Measurements from ENCODE around the gene R3HDM4.
A peak's percentile ranks its signal among the peaks of the same experiment; 100 is the strongest.

The R3HDM4 gene

DNA sequence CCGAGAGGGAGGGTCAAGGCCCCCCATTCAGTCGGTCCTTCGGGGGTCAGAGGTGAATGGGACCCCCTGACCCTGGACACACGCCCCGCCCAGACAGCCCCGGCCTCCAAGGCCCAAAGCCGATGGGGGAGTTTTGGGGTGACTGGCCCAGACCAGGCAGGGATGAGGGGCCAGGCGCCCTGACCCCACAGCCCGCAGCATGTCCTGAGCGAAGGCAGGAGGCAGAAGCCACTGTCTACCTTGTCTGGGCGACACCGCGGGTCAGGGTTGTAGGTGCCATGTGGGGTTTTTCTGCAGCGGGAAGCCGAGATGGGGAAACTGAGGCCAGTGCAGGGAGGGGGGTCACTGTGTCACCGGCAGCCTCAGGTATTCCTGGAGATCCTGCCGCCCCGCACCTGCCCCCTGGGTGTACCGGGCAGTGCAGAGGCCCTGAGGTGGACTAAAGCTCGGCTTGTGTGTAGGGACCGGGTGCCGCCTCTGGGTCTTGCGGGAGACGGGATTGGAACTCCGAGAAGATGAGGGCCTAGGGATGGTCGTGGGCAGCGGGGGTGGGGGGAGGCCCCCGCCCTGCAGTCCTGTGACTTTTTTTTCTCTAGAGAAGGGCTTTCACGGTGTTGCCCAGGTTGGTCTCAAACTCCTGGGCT lies 21.3 kb upstream of the R3HDM4 start:
- peaks cover 60% of the 10 kb centered on the region for H3K79me2 ChIP-seq (ENCODE audit: control insufficient read depth, insufficient read depth, low read length)
- H3K18ac ChIP-seq (ENCODE audit: low read length) = no peak overlapping the region
- peak overlapping the region; percentile 27 for H3K27ac ChIP-seq (ENCODE audit: low read depth, low read length)
- no peak overlapping the region for H2AK5ac ChIP-seq (ENCODE audit: low read length)
- no peak overlapping the region for H2BK5ac ChIP-seq (ENCODE audit: low read length)
- no peaks in the 10 kb centered on the region for H3K27me3 ChIP-seq (ENCODE audit: insufficient read depth, low read length, poor library complexity)
- H2BK120ac ChIP-seq (ENCODE audit: low read depth, low read length) = no peak overlapping the region
- no peak overlapping the region for H3K4ac ChIP-seq (ENCODE audit: low read depth, low read length)
- H4K5ac ChIP-seq (ENCODE audit: low read length) = no peak overlapping the region
- no peak overlapping the region for H2BK15ac ChIP-seq (replicated peaks; ENCODE audit: low read depth)
- no peak overlapping the region for H3K4me3 ChIP-seq (ENCODE audit: low read length)
- peaks cover 7% of the 10 kb centered on the region for H3K36me3 ChIP-seq (ENCODE audit: control insufficient read depth, insufficient read depth, low read length)
- H3K9ac ChIP-seq (ENCODE audit: low read length) = no peak overlapping the region
- no peak overlapping the region for H3K56ac ChIP-seq (ENCODE audit: low read length)
- peaks cover 6% of the 10 kb centered on the region for H3K79me1 ChIP-seq (ENCODE audit: low read length)
- no peak overlapping the region for H3K23ac ChIP-seq (ENCODE audit: low read length)
- WGBS (ENCODE audit: extremely low coverage, insufficient coverage, low lambda C conversion rate) = no CpG with 5 or more reads among the region's 29 CpGs
- DNase-seq = no peak
- no peak overlapping the region for H3K4me2 ChIP-seq (ENCODE audit: low read length)
- no peak overlapping the region for H4K8ac ChIP-seq (ENCODE audit: low read depth, low read length)
- H3K4me1 ChIP-seq (ENCODE audit: control insufficient read depth, low read depth, low read length) = no peaks in the 10 kb centered on the region

DNA sequence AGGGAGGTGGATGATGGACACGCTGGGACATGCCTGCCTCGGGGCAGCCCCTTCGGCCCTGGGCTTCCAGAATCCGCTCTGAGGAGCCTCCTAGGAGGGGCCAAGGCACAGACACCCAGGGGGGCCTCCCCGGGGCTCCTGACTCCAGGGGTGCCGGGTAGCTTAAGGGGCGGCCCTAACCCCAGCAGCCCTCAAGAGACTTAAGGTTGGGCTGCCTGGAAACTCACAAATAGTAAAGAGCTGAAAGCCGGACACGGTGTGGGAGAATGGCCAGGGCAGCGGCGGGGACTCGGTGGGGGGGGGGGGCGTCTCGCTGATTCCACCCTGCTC lies 20.5 kb upstream of the R3HDM4 start:
- DNase-seq = no peak
- WGBS (ENCODE audit: extremely low coverage, insufficient coverage, low lambda C conversion rate) = no CpG with 5 or more reads among the region's 14 CpGs
- no peak overlapping the region for H3K4me3 ChIP-seq (ENCODE audit: low read length)
- H2BK5ac ChIP-seq (ENCODE audit: low read length) = no peak overlapping the region
- H3K27me3 ChIP-seq (ENCODE audit: insufficient read depth, low read length, poor library complexity) = no peaks in the 10 kb centered on the region
- H2BK120ac ChIP-seq (ENCODE audit: low read depth, low read length) = no peak overlapping the region
- H3K79me1 ChIP-seq (ENCODE audit: low read length) = peaks cover 6% of the 10 kb centered on the region
- H3K4me1 ChIP-seq (ENCODE audit: control insufficient read depth, low read depth, low read length) = no peaks in the 10 kb centered on the region
- no peak overlapping the region for H2BK15ac ChIP-seq (replicated peaks; ENCODE audit: low read depth)
- H3K27ac ChIP-seq (ENCODE audit: low read depth, low read length) = peak overlapping the region; percentile 67
- no peak overlapping the region for H3K4me2 ChIP-seq (ENCODE audit: low read length)
- H3K23ac ChIP-seq (ENCODE audit: low read length) = no peak overlapping the region
- H3K9ac ChIP-seq (ENCODE audit: low read length) = no peak overlapping the region
- H3K4ac ChIP-seq (ENCODE audit: low read depth, low read length) = peak overlapping the region; percentile 2
- no peak overlapping the region for H4K8ac ChIP-seq (ENCODE audit: low read depth, low read length)
- H3K79me2 ChIP-seq (ENCODE audit: control insufficient read depth, insufficient read depth, low read length) = peaks cover 63% of the 10 kb centered on the region
- peak overlapping the region; percentile 45 for H3K18ac ChIP-seq (ENCODE audit: low read length)
- no peak overlapping the region for H4K5ac ChIP-seq (ENCODE audit: low read length)
- H3K36me3 ChIP-seq (ENCODE audit: control insufficient read depth, insufficient read depth, low read length) = peaks cover 8% of the 10 kb centered on the region
- no peak overlapping the region for H2AK5ac ChIP-seq (ENCODE audit: low read length)
- H3K56ac ChIP-seq (ENCODE audit: low read length) = no peak overlapping the region

- no CpG with 5 or more reads among the region's 54 CpGs for WGBS (ENCODE audit: extremely low coverage, insufficient coverage, low lambda C conversion rate)
Measured at GRCh38 chr19:932648-933552, 19.9 kb upstream of the R3HDM4 start.

DNA sequence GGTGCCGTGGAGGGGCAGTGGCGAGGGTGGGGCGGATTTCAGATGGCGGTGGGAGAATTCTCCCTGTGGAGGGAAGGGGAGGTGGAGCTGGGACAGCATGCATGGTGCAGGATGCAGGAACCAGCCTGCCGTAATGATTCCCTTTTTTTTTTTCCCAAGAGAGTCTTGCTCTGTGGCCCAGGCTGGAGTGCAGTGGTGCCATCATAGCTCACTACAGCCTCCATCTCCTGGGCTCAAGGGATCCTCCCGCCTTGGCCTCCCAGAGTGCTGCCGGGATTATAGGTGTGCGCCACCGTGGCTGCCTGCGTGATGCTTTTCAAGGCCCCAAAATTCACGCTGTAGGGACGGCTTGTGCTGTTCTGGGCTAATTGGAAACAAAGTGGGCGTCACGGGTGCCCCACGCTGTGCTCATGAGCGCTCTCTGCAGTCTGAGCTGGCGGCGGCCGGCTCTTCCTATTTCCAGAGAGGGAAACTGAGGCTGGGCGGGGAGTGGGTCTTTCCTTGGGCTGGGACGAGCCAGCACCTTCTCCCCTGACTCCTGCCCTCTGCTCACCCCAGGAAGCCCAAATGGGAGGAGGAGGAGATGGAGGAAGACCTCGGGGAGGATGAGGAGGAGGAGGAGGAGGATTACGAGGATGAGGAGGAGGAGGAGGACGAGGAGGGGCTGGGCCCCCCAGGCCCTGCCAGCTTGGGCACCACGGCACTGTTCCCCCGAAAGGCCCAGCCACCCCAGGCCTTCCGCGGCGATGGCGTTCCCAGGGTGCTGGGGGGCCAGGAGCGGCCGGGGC lies 19.0 kb upstream of the R3HDM4 start:
- no CpG with 5 or more reads among the region's 32 CpGs for WGBS (ENCODE audit: extremely low coverage, insufficient coverage, low lambda C conversion rate)
- DNase-seq = no peak

More at GRCh38 chr19:932648-933552, 19.9 kb upstream of the R3HDM4 start:
- no peak overlapping the region for H4K8ac ChIP-seq (ENCODE audit: low read depth, low read length)
- H2BK120ac ChIP-seq (ENCODE audit: low read depth, low read length) = no peak overlapping the region
- no peak overlapping the region for H3K4me2 ChIP-seq (ENCODE audit: low read length)
- peak overlapping the region; percentile 67 for H3K27ac ChIP-seq (ENCODE audit: low read depth, low read length)
- no peak overlapping the region for H3K9ac ChIP-seq (ENCODE audit: low read length)
- H3K79me2 ChIP-seq (ENCODE audit: control insufficient read depth, insufficient read depth, low read length) = peaks cover 62% of the 10 kb centered on the region
- no peak overlapping the region for H3K23ac ChIP-seq (ENCODE audit: low read length)
- H3K4me1 ChIP-seq (ENCODE audit: control insufficient read depth, low read depth, low read length) = no peaks in the 10 kb centered on the region
- H3K18ac ChIP-seq (ENCODE audit: low read length) = peak overlapping the region; percentile 45
- H2BK15ac ChIP-seq (replicated peaks; ENCODE audit: low read depth) = no peak overlapping the region
- H2AK5ac ChIP-seq (ENCODE audit: low read length) = no peak overlapping the region
- H3K79me1 ChIP-seq (ENCODE audit: low read length) = peaks cover 9% of the 10 kb centered on the region
- H3K4ac ChIP-seq (ENCODE audit: low read depth, low read length) = peak overlapping the region; percentile 2
- no peaks in the 10 kb centered on the region for H3K27me3 ChIP-seq (ENCODE audit: insufficient read depth, low read length, poor library complexity)
- H4K5ac ChIP-seq (ENCODE audit: low read length) = no peak overlapping the region
- DNase-seq = no peak
- H3K4me3 ChIP-seq (ENCODE audit: low read length) = no peak overlapping the region
- peaks cover 7% of the 10 kb centered on the region for H3K36me3 ChIP-seq (ENCODE audit: control insufficient read depth, insufficient read depth, low read length)
- H2BK5ac ChIP-seq (ENCODE audit: low read length) = no peak overlapping the region
- H3K56ac ChIP-seq (ENCODE audit: low read length) = peak overlapping the region; percentile 60

DNA sequence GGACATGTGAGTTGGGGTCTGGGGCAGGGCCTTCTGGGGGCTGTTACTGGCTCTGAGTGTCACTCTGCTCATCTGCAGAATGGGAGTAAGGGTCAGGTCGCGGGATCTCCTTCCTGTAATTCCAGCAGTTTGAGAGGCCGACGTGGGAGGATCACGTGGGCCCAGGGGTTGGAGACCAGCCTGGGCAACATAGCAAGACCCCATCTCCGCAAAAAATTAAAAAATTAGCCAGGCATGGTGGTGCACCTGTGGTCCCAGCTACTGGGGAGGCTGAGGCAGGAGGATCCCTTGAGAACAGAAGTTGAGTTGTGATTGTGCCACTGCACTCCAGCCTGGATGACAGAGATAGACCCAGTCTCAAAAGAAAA lies 16.9 kb upstream of the R3HDM4 start:
- no peak overlapping the region for H3K23ac ChIP-seq (ENCODE audit: low read length)
- no peaks in the 10 kb centered on the region for H3K4me1 ChIP-seq (ENCODE audit: control insufficient read depth, low read depth, low read length)
- no peaks in the 10 kb centered on the region for H3K27me3 ChIP-seq (ENCODE audit: insufficient read depth, low read length, poor library complexity)
- H3K36me3 ChIP-seq (ENCODE audit: control insufficient read depth, insufficient read depth, low read length) = peaks cover 2% of the 10 kb centered on the region
- H3K79me2 ChIP-seq (ENCODE audit: control insufficient read depth, insufficient read depth, low read length) = peaks cover 55% of the 10 kb centered on the region
- H2BK5ac ChIP-seq (ENCODE audit: low read length) = no peak overlapping the region
- no peak overlapping the region for H2BK15ac ChIP-seq (replicated peaks; ENCODE audit: low read depth)
- H3K4me3 ChIP-seq (ENCODE audit: low read length) = no peak overlapping the region
- no peak overlapping the region for H2AK5ac ChIP-seq (ENCODE audit: low read length)
- no peak overlapping the region for H3K9ac ChIP-seq (ENCODE audit: low read length)
- no peak for DNase-seq
- H4K5ac ChIP-seq (ENCODE audit: low read length) = no peak overlapping the region
- WGBS (ENCODE audit: extremely low coverage, insufficient coverage, low lambda C conversion rate) = no CpG with 5 or more reads among the region's 6 CpGs
- H3K56ac ChIP-seq (ENCODE audit: low read length) = no peak overlapping the region
- no peak overlapping the region for H2BK120ac ChIP-seq (ENCODE audit: low read depth, low read length)
- H3K4ac ChIP-seq (ENCODE audit: low read depth, low read length) = no peak overlapping the region
- H3K79me1 ChIP-seq (ENCODE audit: low read length) = peaks cover 6% of the 10 kb centered on the region
- no peak overlapping the region for H3K27ac ChIP-seq (ENCODE audit: low read depth, low read length)
- H3K4me2 ChIP-seq (ENCODE audit: low read length) = no peak overlapping the region
- no peak overlapping the region for H4K8ac ChIP-seq (ENCODE audit: low read depth, low read length)
- no peak overlapping the region for H3K18ac ChIP-seq (ENCODE audit: low read length)

More for the DNA sequence above, 19.0 kb upstream of the R3HDM4 start:
- no peak overlapping the region for H3K4ac ChIP-seq (ENCODE audit: low read depth, low read length)
- H2BK5ac ChIP-seq (ENCODE audit: low read length) = no peak overlapping the region
- no peak overlapping the region for H3K18ac ChIP-seq (ENCODE audit: low read length)
- peaks cover 6% of the 10 kb centered on the region for H3K79me1 ChIP-seq (ENCODE audit: low read length)
- H3K23ac ChIP-seq (ENCODE audit: low read length) = no peak overlapping the region
- H2BK15ac ChIP-seq (replicated peaks; ENCODE audit: low read depth) = no peak overlapping the region
- no peak overlapping the region for H3K4me2 ChIP-seq (ENCODE audit: low read length)
- H2BK120ac ChIP-seq (ENCODE audit: low read depth, low read length) = no peak overlapping the region
- H3K36me3 ChIP-seq (ENCODE audit: control insufficient read depth, insufficient read depth, low read length) = peaks cover 4% of the 10 kb centered on the region
- H3K4me1 ChIP-seq (ENCODE audit: control insufficient read depth, low read depth, low read length) = no peaks in the 10 kb centered on the region
- no peak overlapping the region for H3K9ac ChIP-seq (ENCODE audit: low read length)
- H4K8ac ChIP-seq (ENCODE audit: low read depth, low read length) = no peak overlapping the region
- peak overlapping the region; percentile 65 for H3K27ac ChIP-seq (ENCODE audit: low read depth, low read length)
- no peak overlapping the region for H4K5ac ChIP-seq (ENCODE audit: low read length)
- H3K4me3 ChIP-seq (ENCODE audit: low read length) = no peak overlapping the region
- peaks cover 63% of the 10 kb centered on the region for H3K79me2 ChIP-seq (ENCODE audit: control insufficient read depth, insufficient read depth, low read length)
- H2AK5ac ChIP-seq (ENCODE audit: low read length) = no peak overlapping the region
- H3K27me3 ChIP-seq (ENCODE audit: insufficient read depth, low read length, poor library complexity) = no peaks in the 10 kb centered on the region
- H3K56ac ChIP-seq (ENCODE audit: low read length) = no peak overlapping the region
